ENCODE data around the gene CCDC85C.

CCDC85C gene

DNA sequence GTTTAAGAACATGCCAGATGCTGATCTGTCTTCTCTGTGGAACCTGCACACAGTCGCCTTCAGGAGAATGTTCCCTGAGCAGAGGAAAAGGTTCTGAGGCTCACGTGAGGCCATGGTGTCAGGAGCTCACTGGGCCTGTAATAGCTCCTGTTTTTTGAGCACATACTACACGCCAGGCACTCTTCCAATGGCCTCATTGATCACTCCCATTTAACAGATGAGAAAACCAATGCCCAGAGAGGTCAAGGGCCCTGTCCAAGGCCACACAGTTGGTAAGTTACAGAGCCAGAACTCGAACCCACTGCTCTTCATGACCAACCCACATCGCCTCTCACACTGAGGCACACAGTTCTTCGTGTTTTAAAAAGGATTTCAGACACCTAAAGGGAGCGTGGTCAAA lies 33.6 kb upstream of the CCDC85C start:
- Mint-ChIP-seq H3K36me3 (ENCODE audit: low read depth) (no peaks in the 10 kb centered on the region), H3K4me3 (no peak overlapping the region), H3K27ac (no peak overlapping the region), H3K9me3 (no peaks in the 10 kb centered on the region), H3K4me1 (ENCODE audit: low read depth) (no peaks in the 10 kb centered on the region), H3K27me3 (ENCODE audit: low read depth) (peaks cover 7% of the 10 kb centered on the region)
- no peak for DNase-seq (ENCODE audit: low spot score)

DNA sequence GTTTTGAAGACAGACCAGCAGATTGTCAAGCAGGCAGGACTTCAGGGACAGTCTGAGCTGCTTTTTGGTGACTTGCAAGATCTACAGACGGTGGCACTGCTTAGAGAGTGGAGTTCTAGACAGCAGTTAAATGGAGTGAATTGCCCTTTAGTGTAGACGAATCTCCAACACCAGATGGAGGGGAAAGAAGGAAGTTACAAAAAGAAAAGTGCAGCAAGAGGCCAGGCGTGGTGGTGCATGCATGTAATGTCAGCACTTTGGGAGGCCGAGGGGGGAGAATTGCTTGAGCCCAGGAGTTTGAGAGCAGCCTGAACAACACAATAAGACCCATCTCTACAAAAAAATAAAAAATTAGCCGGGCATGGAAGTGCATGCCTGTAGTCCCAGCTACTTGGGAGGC lies 32.5 kb upstream of the CCDC85C start:
- no peak for DNase-seq (ENCODE audit: low spot score)
- Mint-ChIP-seq H3K36me3 (ENCODE audit: low read depth) (no peaks in the 10 kb centered on the region), H3K27me3 (ENCODE audit: low read depth) (peaks cover 2% of the 10 kb centered on the region), H3K9me3 (no peaks in the 10 kb centered on the region), H3K4me1 (ENCODE audit: low read depth) (no peaks in the 10 kb centered on the region), H3K4me3 (no peak overlapping the region), H3K27ac (no peak overlapping the region)

DNA sequence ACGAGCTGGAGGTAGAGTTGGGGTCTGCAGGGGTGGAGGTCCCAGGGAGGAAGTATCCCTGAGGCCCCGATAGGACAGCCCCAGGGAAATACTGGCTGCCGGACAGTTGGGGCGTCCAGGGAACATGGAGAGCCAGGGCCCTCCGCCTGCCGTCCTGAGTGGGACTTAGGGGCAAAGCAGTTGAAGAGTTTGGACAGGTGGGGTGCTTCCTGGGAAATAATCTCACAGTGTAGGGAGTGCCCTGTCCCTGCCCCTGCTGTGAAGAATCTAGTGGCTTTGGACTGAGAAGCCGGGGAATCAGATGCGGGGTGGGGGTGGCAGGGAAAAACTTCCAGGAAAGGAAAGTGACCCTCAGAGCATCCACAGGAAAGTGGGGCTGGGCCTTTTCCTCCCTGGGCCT lies 31.1 kb upstream of the CCDC85C start:
- no peak for DNase-seq (ENCODE audit: low spot score)
- H3K9me3 Mint-ChIP-seq: no peaks in the 10 kb centered on the region
- no peaks in the 10 kb centered on the region for H3K4me1 Mint-ChIP-seq (ENCODE audit: low read depth)
- H3K27ac Mint-ChIP-seq: no peak overlapping the region
- no peaks in the 10 kb centered on the region for H3K27me3 Mint-ChIP-seq (ENCODE audit: low read depth)
- H3K36me3 Mint-ChIP-seq (ENCODE audit: low read depth): no peaks in the 10 kb centered on the region
- no peak overlapping the region for H3K4me3 Mint-ChIP-seq

DNA sequence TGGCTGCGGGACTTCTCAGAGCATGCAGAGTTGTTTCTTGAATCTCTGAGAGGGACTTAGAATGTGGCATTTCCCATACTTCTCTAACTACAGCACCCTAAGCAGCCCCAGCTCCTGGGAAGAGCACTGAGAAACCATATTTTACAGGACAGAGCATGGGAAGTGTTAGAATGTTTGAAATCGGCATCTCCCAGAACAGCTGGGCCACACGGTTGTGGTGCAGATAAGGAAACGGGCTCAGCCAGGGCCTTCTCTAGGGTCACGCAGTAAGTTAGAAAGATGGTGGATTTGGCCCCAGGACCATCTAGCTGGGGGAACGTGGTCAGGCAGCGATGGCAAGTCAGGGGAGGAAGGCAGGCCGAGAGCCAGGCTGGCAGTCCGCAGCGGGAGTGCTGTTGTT lies 30.4 kb upstream of the CCDC85C start:
- Mint-ChIP-seq H3K27me3 (ENCODE audit: low read depth) (no peaks in the 10 kb centered on the region), H3K27ac (no peak overlapping the region), H3K36me3 (ENCODE audit: low read depth) (no peaks in the 10 kb centered on the region), H3K4me3 (no peak overlapping the region), H3K9me3 (no peaks in the 10 kb centered on the region), H3K4me1 (ENCODE audit: low read depth) (no peaks in the 10 kb centered on the region)
- no peak for DNase-seq (ENCODE audit: low spot score)

DNA sequence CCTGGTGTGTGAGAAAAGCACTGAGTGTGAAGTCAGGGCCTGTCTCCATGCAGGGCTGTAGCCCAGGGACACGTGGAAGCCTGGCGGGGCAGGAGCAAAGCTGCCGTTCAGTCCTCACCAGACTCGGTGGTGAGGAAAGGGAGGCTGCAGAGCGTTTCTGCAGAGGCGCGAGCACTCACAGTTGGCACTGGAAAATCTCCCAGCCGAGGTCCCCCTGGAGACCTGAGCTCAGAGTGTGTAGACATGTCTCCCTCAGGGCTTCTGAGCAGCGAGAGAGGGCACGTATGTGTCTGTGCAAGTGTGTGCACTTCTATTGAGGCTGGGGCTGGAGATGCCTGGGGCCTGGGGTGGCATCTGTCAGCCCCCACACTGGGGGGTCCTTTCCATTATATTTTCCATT lies 29.9 kb upstream of the CCDC85C start:
- Mint-ChIP-seq H3K36me3 (ENCODE audit: low read depth) (no peaks in the 10 kb centered on the region), H3K4me1 (ENCODE audit: low read depth) (peaks cover 2% of the 10 kb centered on the region), H3K9me3 (no peaks in the 10 kb centered on the region), H3K27me3 (ENCODE audit: low read depth) (no peaks in the 10 kb centered on the region), H3K4me3 (no peak overlapping the region), H3K27ac (no peak overlapping the region)
- DNase-seq (ENCODE audit: low spot score): no peak

DNA sequence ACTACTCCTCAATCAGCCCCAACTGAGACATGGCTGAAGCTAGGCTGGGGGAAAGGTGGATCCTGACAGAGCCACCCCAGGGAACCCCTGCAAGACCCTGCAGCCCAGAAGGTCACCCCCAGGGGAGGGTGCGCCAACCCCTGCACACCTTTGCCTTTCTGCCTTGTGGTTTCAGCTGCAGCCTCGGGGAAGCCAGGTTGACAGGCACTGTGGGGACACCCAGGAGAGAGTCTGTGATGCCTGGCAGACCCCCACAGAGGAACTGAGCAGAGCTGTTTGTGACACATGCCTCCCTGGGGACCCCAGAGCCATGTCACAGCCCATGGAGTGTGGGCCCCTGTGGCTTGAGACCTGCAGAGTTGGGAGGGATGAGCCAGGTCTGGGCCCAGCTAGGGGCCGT lies 29.1 kb upstream of the CCDC85C start:
- Mint-ChIP-seq H3K9me3 (no peaks in the 10 kb centered on the region), H3K36me3 (ENCODE audit: low read depth) (no peaks in the 10 kb centered on the region), H3K27ac (no peak overlapping the region), H3K4me3 (no peak overlapping the region), H3K4me1 (ENCODE audit: low read depth) (peaks cover 2% of the 10 kb centered on the region), H3K27me3 (ENCODE audit: low read depth) (no peaks in the 10 kb centered on the region)
- no peak for DNase-seq (ENCODE audit: low spot score)

DNA sequence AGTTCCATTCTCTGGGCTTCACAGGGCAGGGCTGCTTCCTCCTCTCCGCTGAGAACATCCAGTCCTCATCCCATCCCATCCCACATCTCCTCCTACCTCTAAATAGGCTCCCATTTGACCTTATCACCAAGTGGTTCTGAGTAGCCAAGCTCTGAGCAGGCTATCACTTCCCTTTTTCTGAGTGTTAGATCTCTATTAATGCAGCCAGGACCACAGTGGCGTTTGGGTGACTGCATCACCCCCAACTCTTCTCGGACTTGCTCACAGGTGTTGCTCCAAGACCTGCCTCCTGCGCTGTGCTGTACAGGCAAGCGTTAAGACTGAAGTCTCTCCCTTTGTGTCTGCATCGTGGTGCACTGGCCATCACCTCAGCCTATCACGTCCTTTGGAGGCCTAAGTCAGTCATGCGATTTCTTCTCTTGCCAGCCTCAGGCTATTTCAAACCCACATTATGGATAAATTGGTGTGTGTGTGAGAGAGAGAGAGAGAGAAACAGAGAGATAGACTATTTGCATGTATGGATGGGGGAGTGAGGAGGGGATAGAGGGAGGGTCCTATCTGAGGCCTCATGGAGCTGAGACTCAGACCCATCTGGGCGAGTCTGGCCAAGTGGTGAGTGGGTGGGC lies 28.5 kb upstream of the CCDC85C start:
- no peaks in the 10 kb centered on the region for H3K36me3 Mint-ChIP-seq (ENCODE audit: low read depth)
- H3K27ac Mint-ChIP-seq: no peak overlapping the region
- DNase-seq (ENCODE audit: low spot score): no peak
- H3K9me3 Mint-ChIP-seq: no peaks in the 10 kb centered on the region
- no peaks in the 10 kb centered on the region for H3K27me3 Mint-ChIP-seq (ENCODE audit: low read depth)
- H3K4me1 Mint-ChIP-seq (ENCODE audit: low read depth): peaks cover 2% of the 10 kb centered on the region
- no peak overlapping the region for H3K4me3 Mint-ChIP-seq

DNA sequence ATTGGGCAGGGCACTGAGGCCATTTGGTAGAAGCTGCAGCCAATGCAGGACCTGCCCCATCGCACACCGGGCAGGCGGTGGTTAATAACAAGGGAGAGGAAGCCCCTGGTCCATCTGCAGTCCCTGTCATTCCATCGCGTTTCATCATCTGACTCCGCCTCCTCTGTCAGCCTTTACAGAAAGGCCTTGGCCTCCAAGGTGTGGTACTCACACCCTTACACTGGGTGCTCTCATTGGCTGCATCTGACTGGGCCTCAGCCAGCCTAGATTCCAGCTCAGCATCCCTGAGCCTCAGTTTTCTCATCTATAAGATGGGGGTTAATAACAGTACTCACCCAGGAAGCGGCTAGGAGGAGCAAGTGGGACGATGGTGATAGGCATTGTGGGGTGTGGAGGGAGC lies 26.2 kb upstream of the CCDC85C start:
- Mint-ChIP-seq H3K4me3 (no peak overlapping the region), H3K36me3 (ENCODE audit: low read depth) (no peaks in the 10 kb centered on the region), H3K27ac (no peak overlapping the region), H3K27me3 (ENCODE audit: low read depth) (no peaks in the 10 kb centered on the region), H3K4me1 (ENCODE audit: low read depth) (peaks cover 2% of the 10 kb centered on the region), H3K9me3 (no peaks in the 10 kb centered on the region)
- no peak for DNase-seq (ENCODE audit: low spot score)

DNA sequence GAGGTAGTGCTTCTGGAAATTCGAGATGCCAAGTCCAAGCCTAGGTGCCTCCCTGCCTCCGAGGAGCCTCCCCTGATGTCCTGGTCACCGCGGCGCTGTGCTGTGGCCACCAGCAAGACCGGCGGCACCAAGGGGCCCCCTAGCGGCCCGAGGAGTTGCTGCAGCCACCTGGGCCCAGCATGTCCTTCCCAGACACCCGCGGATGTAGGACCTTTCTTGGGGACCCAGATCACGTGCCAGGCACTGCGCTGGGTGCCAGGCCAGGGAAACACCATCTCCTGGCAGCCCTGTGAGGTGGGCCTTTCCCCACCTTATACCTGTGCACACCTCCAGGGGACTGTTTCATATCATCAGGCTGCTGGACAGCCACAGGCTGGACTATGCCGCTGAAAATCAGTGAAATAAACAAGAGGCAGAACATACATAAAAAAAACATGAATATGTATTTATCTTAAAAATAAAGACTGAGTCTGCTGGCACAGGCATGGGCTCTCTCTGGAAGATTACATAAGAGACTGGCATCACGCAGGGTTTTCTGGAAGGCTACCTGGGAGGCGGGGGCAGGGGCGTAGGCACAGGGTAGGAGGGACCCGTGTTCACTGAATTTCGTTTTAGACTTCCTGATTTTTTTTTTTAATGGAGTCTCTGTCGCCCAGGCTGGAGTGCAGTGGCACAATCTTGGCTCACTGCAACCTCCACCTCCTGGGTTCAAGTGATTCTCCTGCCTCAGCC lies 25.0 kb upstream of the CCDC85C start:
- peak; percentile 60 for DNase-seq (ENCODE audit: low spot score)
- Mint-ChIP-seq H3K27ac (no peak overlapping the region), H3K9me3 (no peaks in the 10 kb centered on the region), H3K4me3 (no peak overlapping the region), H3K4me1 (ENCODE audit: low read depth) (peaks cover 2% of the 10 kb centered on the region), H3K36me3 (ENCODE audit: low read depth) (no peaks in the 10 kb centered on the region), H3K27me3 (ENCODE audit: low read depth) (peaks cover 5% of the 10 kb centered on the region)

DNA sequence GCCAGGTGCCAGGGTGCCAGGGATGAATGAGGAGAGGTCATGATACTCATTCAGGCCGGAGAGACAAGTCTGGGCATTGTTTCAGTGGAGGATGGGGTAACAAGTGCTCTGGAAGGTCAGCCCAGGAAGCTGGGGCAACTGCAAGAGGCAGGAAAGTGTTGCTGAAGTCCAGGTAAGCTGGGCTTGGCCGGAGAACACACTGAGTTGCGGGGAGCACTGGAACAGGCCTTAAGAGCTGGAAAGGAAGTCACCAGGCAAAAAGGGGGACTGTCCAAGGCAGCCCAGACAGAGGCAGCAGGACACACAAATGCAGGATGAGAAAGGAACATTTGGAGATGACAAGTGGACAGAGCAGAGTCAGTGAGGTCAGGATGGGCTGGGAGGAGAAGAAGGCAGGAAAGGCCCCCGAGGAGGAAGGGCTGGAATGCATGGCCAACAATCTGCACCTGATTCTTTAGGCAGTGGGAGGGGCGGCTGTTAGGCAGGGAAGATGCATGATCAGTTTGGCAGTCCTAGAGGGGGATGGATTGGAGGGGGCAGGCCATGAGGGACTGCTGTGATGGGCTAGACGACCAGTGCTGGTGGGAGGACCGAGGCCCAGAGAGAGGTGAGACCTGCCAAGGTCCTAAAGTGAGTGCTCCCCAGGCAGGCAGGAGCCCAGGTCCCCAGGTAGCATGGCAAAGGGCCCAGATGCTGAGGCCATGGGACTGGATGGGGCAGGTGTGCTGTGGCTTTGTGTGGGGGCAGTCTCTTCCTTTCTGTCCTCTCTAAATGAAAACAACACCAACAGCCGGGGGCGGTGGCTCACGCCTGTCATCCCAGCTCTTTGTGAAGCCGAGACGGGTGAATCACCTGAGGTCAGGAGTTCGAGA lies 23.7 kb upstream of the CCDC85C start:
- peaks cover 2% of the 10 kb centered on the region for H3K4me1 Mint-ChIP-seq (ENCODE audit: low read depth)
- peaks cover 7% of the 10 kb centered on the region for H3K27me3 Mint-ChIP-seq (ENCODE audit: low read depth)
- H3K4me3 Mint-ChIP-seq: no peak overlapping the region
- no peaks in the 10 kb centered on the region for H3K9me3 Mint-ChIP-seq
- no peak overlapping the region for H3K27ac Mint-ChIP-seq
- no peaks in the 10 kb centered on the region for H3K36me3 Mint-ChIP-seq (ENCODE audit: low read depth)
- DNase-seq (ENCODE audit: low spot score): no peak

DNA sequence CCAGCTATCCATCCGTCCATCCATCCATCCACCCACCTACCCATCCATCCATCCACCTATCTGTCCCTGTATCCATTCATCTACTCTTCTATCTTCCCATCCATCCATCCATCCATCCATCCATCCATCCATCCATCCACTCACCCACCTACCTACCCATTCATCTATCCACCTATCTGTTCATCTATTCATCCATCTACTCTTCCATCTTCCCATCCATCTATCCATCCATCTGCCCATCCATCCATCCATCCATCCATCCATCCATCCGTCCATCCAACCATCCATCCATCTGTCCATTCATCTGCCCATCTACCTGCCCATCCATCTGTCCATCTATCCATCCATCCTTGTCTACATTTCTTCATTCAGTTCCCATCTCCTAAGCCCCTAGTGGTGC lies 23.1 kb upstream of the CCDC85C start:
- Mint-ChIP-seq H3K27me3 (ENCODE audit: low read depth) (peaks cover 14% of the 10 kb centered on the region), H3K4me1 (ENCODE audit: low read depth) (peaks cover 2% of the 10 kb centered on the region), H3K36me3 (ENCODE audit: low read depth) (no peaks in the 10 kb centered on the region), H3K9me3 (no peaks in the 10 kb centered on the region), H3K27ac (no peak overlapping the region), H3K4me3 (no peak overlapping the region)
- DNase-seq (ENCODE audit: low spot score): no peak

DNA sequence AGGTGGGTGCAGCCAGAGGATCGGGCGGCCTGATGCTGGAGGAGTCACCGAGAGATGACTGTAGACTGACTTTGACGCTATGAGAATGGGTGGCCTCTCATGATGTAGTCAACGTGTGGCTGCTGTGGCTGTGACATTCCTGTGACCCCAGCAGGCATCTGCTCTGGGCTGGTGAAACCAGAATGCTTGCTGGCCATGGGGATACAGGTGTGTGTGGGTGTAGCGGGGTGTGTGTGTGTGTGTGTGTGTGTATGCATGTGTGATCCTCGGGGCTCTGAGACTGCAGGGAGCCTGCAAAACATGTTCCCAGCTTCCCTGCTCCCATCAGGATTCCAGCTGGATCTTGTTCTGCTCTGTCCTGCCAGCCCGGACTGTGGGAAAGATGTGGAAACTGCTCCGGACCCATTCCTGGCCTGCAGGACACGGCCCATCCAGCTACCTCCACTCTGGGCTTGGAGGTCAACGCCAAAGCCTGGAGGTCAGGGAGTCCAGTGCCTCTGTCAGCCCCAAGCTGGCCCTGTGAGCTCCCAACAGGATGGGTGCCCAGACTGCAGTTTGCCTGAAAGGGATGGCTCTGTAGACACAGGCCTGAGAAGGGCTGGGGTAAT lies 22.1 kb upstream of the CCDC85C start:
- H3K36me3 Mint-ChIP-seq (ENCODE audit: low read depth): no peaks in the 10 kb centered on the region
- H3K4me1 Mint-ChIP-seq (ENCODE audit: low read depth): peaks cover 2% of the 10 kb centered on the region
- no peak overlapping the region for H3K4me3 Mint-ChIP-seq
- no peak overlapping the region for H3K27ac Mint-ChIP-seq
- H3K27me3 Mint-ChIP-seq (ENCODE audit: low read depth): peaks cover 14% of the 10 kb centered on the region
- DNase-seq (ENCODE audit: low spot score): no peak
- no peaks in the 10 kb centered on the region for H3K9me3 Mint-ChIP-seq

DNA sequence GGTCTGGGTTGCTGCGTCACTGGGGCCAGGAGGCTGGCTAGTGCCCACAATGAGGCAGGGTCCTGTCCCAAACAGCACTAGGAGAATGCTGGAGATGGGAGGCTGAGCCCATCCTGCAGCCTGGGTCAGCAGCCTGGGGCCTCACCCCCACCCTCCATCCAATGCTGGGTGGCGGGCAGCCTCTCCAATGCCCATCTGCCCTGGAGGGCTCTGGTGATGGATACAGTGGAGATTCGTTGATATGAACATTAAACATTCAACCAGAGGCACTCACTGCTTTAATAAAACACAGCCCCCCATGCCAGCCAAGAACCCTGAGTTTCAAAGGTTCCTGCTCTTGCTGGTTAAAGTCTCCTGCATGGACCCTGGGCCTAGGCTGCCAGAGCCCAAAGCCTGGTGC lies 21.5 kb upstream of the CCDC85C start:
- Mint-ChIP-seq H3K27ac (no peak overlapping the region), H3K36me3 (ENCODE audit: low read depth) (no peaks in the 10 kb centered on the region), H3K27me3 (ENCODE audit: low read depth) (peaks cover 14% of the 10 kb centered on the region), H3K4me1 (ENCODE audit: low read depth) (peaks cover 2% of the 10 kb centered on the region), H3K9me3 (no peaks in the 10 kb centered on the region), H3K4me3 (no peak overlapping the region)
- DNase-seq (ENCODE audit: low spot score): no peak

DNA sequence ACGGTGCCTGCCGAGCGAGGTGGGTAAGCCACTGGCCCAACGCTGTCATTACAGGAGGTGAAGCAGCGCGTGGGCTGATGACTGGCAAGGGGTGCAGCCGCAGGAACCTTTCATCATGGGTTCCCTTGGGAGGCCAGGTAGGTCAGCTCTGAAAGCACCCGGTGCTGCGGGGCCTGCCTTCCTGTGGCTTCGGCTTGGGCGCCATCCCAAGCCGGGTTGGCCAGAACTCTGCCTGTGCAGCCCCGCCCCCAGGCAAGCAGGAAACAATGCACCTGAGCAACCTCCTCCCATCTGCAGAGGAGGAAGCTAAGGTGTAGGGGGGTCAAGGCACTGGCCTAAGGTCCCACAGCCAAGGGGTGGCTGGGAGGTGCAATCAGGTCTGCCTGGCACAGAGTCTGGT lies 21.0 kb upstream of the CCDC85C start:
- H3K9me3 Mint-ChIP-seq: no peaks in the 10 kb centered on the region
- peaks cover 14% of the 10 kb centered on the region for H3K27me3 Mint-ChIP-seq (ENCODE audit: low read depth)
- H3K27ac Mint-ChIP-seq: no peak overlapping the region

More for the DNA sequence above, 21.0 kb upstream of the CCDC85C start:
- no peaks in the 10 kb centered on the region for H3K36me3 Mint-ChIP-seq (ENCODE audit: low read depth)
- peaks cover 2% of the 10 kb centered on the region for H3K4me1 Mint-ChIP-seq (ENCODE audit: low read depth)
- no peak overlapping the region for H3K4me3 Mint-ChIP-seq
- no peak for DNase-seq (ENCODE audit: low spot score)

Data from T-helper 2 cell treated with Interferon-gamma antibody and Interleukin-4, amounts not matched to agents 5 μg/mL and 100 μg/mL, for 36 hours (primary cell).